Measurements from ENCODE around the gene DDTL. TPM values are rescaled to one million over a fixed set of nuclear protein-coding genes. Genes with fewer than 3 reads are reported as not detected.
"Not testable (repeated sequence)": the region's sequence is repeated elsewhere in the genome, so short reads cannot be mapped to it uniquely, and the experiment has no call there.

Gene DDTL
- total RNA-seq, 1 experiment from 2014 or later: 1.1 TPM

DNA sequence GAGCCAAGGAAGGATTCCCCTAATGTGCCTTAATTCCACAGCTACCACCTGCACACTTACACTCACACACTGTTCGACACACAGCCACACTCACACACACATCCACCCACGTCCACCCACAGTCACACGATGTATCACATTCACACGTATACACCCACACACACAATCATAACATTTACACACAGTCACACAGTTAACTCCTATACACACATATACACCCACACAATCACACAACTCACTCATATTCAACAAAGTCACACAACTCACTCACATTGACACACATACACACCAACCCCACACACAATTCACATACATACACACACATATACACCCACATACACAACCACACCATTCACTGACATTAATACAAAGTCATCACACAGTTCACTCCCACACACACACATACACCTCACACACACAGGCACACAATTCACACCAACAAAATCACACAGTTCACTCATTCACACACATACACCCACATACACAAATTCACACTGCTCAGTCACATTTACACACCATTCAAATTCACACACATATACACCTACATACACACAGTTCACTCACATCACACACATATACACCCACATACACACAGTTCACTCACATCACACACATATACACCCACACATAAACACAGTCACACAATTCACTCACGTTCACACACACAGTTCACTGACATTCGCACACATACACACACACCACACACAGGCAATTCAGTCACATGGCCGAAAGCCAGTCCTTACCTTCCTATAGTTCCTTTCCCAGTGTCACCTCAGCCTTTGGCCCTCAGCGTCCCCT, 12.3 kb upstream of the DDTL start:
- H3K4me1 ChIP-seq (replicated peaks); H3K9me3 ChIP-seq (replicated peaks); H3K27ac ChIP-seq; DNase-seq (ENCODE audit: low read depth in 1 of 2, low spot score in 2 of 2); H3K27me3 ChIP-seq (replicated peaks); H3K4me3 ChIP-seq; H3K36me3 ChIP-seq: not testable (repeated sequence)

DNA sequence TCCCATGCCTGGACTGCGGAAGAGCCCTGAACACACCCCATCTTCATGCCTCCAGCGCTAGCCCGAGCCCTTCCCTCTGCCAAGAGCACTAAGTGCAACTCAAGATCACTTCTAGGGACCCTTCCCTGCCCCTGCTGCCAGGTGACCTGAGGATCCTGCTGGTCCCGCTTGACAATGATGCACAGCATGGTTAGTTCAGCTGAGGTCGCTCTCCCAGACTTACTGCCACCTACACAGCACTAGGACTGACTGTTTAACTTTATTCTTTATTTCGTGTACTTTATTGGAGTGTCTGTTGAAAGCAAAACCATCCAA, 11.7 kb upstream of the DDTL start:
- DNase-seq (ENCODE audit: low read depth in 1 of 2, low spot score in 2 of 2); H3K9me3 ChIP-seq (replicated peaks); H3K27me3 ChIP-seq (replicated peaks); H3K4me1 ChIP-seq (replicated peaks); H3K36me3 ChIP-seq; H3K4me3 ChIP-seq; H3K27ac ChIP-seq: not testable (repeated sequence)

DNA sequence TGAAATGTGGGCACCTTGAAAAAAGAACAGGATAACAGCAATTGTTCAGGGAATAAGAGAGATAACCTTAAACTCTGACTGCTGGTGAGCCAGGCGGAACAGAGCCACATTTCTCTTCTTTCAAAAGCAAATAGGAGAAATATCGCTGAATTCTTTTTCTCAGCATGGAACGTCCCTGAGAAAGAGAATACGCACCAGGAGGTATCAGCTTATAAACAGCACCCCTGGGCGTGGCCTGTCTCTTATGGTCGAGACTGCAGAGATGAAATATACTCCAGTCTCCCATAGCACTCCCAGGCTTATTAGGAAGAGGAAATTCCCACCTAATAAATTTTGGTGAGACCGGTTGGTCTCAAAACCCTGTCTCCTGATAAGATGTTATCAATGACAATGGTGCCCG, 10.8 kb upstream of the DDTL start:
- H3K27ac ChIP-seq; DNase-seq (ENCODE audit: low read depth in 1 of 2, low spot score in 2 of 2); H3K4me1 ChIP-seq (replicated peaks); H3K27me3 ChIP-seq (replicated peaks); H3K4me3 ChIP-seq; H3K36me3 ChIP-seq; H3K9me3 ChIP-seq (replicated peaks): not testable (repeated sequence)

DNA sequence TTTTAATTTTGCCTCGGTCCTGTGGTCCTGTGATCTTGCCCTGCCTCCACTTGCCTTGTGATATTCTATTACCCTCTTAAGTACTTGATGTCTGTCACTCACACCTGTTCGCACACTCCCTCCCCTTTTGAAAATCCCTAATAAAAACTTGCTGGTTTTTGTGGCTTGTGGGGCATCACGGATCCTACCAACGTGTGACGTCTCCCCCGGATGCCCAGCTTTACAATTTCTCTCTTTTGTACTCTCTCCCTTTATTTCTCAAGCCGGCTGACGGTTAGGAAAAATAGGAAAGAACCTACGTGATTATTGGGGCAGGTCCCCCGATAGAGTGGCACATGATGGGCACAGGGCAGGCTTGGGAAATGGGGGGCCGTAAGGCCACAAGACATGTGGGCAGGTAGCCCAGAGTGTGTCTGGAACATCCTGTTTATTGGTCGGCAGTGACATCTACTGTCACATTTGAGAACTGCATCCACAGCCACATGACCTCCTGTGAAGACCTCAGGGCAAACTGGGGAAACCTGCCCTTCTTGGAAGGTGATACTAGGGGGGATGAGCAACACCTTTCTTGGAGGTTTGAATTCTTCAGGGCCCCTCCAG, 10.3 kb upstream of the DDTL start:
- peak; percentile 38 to 72 for DNase-seq (ENCODE audit: low read depth in 1 of 2, low spot score in 2 of 2)
- H3K4me3 ChIP-seq; H3K4me1 ChIP-seq (replicated peaks); H3K9me3 ChIP-seq (replicated peaks); H3K36me3 ChIP-seq; H3K27ac ChIP-seq; H3K27me3 ChIP-seq (replicated peaks): not testable (repeated sequence)

DNA sequence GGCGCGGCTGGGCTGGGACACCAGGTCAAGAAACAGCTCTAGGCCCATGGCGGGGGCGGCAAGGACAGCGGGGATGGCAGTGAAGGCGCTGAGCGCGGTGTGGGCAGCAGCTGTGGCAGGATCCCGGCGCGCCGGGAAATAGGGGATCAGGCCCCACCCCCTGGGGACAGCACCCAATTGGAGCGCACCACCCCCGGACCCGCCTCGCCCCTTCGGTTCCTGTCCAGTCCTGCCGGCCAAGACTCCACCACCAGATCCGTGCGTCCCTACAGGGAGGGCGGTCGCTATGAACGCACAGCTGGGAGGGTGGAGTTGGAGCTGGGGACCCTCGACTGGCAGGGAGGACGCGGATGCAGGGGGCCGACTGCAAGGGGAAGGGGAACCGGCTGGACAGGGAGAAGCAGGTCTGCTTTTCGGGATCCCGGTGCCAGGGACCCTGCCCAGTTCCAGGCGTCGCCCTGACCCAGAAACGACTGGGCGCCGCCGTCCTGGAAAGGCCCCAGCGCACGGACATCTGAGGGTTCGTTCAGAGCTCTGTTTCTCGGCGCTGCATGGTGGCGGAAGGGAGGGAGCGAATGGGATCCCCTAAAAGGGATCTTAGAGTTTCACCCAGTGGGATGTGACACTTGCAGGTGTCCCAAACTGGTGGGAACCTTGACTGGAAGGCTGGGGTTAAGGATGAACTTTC, 5.5 kb upstream of the DDTL start, which contains the start of gene GSTT2B:
Gene GSTT2B, minus strand, starts transcription at position 112 of the 688 bp plus-strand sequence. Its CDS starts 64 bp downstream, at position 48.
- not testable (repeated sequence) for DNase-seq (ENCODE audit: low read depth in 1 of 2, low spot score in 2 of 2); H3K36me3 ChIP-seq; H3K27ac ChIP-seq; H3K4me3 ChIP-seq; H3K4me1 ChIP-seq (replicated peaks); H3K9me3 ChIP-seq (replicated peaks); H3K27me3 ChIP-seq (replicated peaks)

DNA sequence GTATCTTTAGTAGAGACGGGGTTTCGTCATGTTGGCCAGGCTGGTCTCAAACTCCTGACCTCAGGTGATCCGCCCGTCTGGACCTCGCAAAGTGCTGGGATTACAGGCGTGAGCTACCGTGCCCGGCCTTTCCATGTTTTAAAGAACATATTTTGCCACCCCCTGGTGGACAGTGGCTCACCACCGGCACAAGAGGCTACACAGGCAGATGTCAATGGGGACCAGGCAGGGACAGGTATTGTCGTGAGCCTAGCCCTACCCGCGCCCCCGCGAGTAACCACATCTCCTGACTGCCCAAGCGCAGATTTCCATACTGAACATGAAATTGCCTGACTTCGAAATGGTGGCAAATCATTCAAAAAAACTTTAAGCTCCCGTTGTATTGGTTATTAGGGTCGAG, 594 bp upstream of the DDTL start:
- peaks cover 22% of the 10 kb centered on the region for H3K36me3 ChIP-seq
- not testable (repeated sequence) for H3K27ac ChIP-seq; H3K4me3 ChIP-seq; H3K27me3 ChIP-seq (replicated peaks); H3K9me3 ChIP-seq (replicated peaks); DNase-seq (ENCODE audit: low read depth in 1 of 2, low spot score in 2 of 2); H3K4me1 ChIP-seq (replicated peaks)

DNA sequence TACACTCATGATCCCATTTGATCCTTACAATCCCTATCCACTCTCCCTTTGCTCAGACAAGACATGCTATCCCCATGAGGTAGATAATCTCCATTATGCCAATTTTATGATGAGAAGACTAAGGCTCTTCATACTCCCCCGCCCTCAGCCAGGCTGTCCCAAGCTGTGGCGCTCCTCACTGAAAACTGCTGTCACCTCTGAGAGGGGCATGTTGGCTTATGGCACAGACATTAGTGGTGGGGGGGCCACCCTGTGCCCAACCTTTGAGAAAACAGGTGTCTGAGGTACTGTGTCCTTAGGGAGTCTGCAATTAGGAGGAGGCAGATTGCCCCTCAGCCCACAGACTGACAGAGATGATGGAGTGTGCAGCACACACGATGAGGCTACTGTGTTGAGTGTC, 2.4 kb downstream of the DDTL start:
- H3K4me3 ChIP-seq: no peak overlapping the region
- H3K4me1 ChIP-seq (replicated peaks): no peaks in the 10 kb centered on the region
- no peak for DNase-seq (ENCODE audit: low read depth in 1 of 2, low spot score in 2 of 2)
- peaks cover 31% of the 10 kb centered on the region for H3K36me3 ChIP-seq
- H3K9me3 ChIP-seq (replicated peaks): no peaks in the 10 kb centered on the region
- no peak overlapping the region for H3K27ac ChIP-seq
- H3K27me3 ChIP-seq (replicated peaks): no peaks in the 10 kb centered on the region

DNA sequence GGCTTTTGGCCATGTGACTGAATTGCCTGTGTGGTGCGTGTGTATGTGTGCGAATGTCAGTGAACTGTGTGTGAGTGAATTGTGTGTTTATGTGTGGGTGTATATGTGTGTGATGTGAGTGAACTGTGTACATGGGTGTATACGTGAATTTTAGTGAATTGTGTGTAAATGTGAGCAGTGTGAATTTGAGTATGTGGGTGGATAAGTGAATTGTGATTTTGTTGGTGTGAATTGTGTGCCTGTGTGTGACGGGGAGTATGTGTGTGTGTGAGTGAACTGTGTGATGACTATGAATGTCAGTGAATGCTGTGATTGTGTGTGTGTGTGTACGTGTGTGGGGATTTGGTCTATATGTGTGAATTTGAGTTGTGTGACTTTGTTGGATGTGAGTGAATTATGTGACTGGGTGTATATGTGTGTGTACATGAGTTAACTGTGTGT, 3.5 kb downstream of the DDTL start:
- Histone ChIP-seq H3K4me1 (replicated peaks) (no peaks in the 10 kb centered on the region), H3K27me3 (replicated peaks) (no peaks in the 10 kb centered on the region), H3K27ac (no peak overlapping the region), H3K36me3 (peaks cover 31% of the 10 kb centered on the region), H3K9me3 (replicated peaks) (no peaks in the 10 kb centered on the region), H3K4me3 (no peak overlapping the region)
- DNase-seq (ENCODE audit: low read depth in 1 of 2, low spot score in 2 of 2): no peak

DNA sequence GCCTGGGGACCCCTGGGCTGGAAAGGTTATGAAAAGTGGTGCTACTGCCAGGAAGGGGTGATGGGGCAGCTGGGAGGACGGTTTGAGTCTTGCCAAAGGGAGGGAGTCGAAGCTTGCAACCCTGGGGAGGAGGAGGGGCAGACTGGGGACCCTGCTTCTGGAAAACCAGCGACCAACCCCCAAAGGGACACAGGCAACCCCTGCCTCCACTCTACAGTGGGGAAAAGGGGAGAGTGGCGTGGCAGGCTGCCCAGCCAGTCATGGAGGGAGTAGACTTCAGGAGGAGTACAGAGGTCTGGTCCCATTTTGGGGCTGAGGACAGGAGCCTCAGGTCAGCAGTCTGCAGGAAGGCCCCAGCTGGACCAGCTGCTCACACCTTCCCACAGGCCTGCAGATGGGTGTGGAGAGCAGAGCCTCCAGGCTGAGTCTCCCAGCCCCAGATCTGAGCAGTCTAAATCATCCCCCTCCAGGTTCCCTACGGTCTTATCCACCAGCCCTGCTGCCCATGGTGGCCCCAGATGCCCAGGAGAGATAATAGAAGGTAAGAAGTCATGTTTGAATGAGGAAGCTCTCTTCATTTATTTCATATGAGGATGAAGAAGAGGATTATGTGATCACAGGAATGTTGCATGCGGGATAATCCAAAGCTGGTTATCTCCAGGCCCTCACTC, 4.3 kb downstream of the DDTL start:
- Histone ChIP-seq H3K27ac (no peak overlapping the region), H3K27me3 (replicated peaks) (no peaks in the 10 kb centered on the region), H3K4me3 (no peak overlapping the region), H3K9me3 (replicated peaks) (no peaks in the 10 kb centered on the region), H3K4me1 (replicated peaks) (no peaks in the 10 kb centered on the region), H3K36me3 (peaks cover 31% of the 10 kb centered on the region)
- no peak for DNase-seq (ENCODE audit: low read depth in 1 of 2, low spot score in 2 of 2)

DNA sequence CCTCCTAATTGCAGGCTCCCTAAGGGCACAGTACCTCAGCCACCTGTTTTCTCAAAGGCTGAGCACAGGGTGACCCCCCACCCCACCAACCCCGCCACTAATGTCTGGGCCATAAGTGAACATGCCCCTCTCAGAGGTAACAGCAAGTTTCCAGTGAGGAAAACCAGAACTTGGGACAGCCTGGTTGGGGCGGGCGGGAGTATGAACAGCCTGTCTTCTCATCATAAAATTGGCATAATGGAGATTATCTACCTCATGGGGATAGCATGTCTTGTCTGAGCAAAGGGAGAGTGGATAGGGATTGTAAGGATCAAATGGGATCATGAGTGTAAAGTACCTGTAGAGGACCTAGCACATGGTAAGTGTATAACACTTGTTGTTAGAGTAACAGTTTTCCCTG, 5.2 kb downstream of the DDTL start:
- not testable (repeated sequence) for H3K4me1 ChIP-seq (replicated peaks); H3K9me3 ChIP-seq (replicated peaks); H3K27me3 ChIP-seq (replicated peaks); H3K27ac ChIP-seq; DNase-seq (ENCODE audit: low read depth in 1 of 2, low spot score in 2 of 2); H3K4me3 ChIP-seq
- peaks cover 31% of the 10 kb centered on the region for H3K36me3 ChIP-seq

DNA sequence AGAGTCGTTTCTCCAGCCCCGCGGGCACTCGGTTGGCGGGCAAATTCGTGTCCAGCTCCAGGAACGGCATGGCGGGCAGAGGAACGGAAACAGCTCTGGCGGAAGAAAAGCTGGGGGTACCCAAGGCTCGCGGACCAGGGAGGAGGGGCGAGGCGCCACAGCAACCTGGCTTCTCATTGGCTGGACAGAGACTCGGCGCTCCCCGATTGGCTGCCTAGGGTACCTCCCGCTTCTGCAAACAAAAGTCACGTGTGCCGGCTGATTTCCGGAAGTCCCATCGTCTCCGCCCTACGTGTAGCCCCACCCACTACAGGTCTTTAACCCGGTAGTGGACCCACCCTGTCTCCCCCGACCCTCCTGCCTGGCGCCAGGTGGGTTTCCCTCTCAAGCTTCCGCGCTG, 7.7 kb downstream of the DDTL start, which contains the start of gene DDT:
Gene DDT, minus strand, starts transcription at position 97 of the 400 bp plus-strand sequence. Its CDS starts 27 bp downstream, at position 70.
- peaks cover 27% of the 10 kb centered on the region for H3K36me3 ChIP-seq
- not testable (repeated sequence) for H3K27ac ChIP-seq; H3K4me1 ChIP-seq (replicated peaks); H3K27me3 ChIP-seq (replicated peaks); H3K9me3 ChIP-seq (replicated peaks); DNase-seq (ENCODE audit: low read depth in 1 of 2, low spot score in 2 of 2); H3K4me3 ChIP-seq

DNA sequence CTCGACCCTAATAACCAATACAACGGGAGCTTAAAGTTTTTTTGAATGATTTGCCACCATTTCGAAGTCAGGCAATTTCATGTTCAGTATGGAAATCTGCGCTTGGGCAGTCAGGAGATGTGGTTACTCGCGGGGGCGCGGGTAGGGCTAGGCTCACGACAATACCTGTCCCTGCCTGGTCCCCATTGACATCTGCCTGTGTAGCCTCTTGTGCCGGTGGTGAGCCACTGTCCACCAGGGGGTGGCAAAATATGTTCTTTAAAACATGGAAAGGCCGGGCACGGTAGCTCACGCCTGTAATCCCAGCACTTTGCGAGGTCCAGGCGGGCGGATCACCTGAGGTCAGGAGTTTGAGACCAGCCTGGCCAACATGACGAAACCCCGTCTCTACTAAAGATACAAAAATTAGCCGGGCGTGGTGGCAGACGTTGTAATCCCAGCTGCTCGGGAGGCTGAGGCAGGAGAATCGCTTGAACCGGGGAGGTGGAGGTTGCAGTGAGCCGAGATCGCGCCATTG, 8.2 kb downstream of the DDTL start:
- H3K27ac ChIP-seq; H3K4me1 ChIP-seq (replicated peaks); H3K27me3 ChIP-seq (replicated peaks); H3K9me3 ChIP-seq (replicated peaks); H3K4me3 ChIP-seq; DNase-seq (ENCODE audit: low read depth in 1 of 2, low spot score in 2 of 2): not testable (repeated sequence)
- peaks cover 22% of the 10 kb centered on the region for H3K36me3 ChIP-seq

DNA sequence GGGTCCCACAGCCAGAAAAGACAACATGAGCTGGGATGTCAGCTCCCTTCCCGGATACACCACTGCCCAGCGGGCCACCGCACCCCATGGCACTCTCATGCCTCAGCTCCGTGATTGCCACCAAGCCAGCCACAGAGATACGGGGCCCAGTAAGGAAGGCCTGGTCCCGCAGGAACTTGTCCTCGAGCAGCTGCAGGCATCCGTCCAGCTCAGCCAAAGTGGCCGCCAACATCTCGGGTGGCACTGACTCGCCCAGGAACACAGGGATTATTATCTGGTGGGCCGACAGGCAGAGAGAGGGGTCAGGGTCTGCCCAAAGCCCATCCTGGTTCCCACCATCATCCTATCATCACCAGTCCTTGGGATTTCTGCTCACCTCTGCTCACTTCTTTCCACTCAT, 10.6 kb downstream of the DDTL start:
- H3K36me3 ChIP-seq; H3K9me3 ChIP-seq (replicated peaks); H3K4me3 ChIP-seq; H3K27ac ChIP-seq; H3K4me1 ChIP-seq (replicated peaks); H3K27me3 ChIP-seq (replicated peaks); DNase-seq (ENCODE audit: low read depth in 1 of 2, low spot score in 2 of 2): not testable (repeated sequence)

Measured in SJSA1 (cell line).